ENCODE measurements around the gene C4orf17.

DNA sequence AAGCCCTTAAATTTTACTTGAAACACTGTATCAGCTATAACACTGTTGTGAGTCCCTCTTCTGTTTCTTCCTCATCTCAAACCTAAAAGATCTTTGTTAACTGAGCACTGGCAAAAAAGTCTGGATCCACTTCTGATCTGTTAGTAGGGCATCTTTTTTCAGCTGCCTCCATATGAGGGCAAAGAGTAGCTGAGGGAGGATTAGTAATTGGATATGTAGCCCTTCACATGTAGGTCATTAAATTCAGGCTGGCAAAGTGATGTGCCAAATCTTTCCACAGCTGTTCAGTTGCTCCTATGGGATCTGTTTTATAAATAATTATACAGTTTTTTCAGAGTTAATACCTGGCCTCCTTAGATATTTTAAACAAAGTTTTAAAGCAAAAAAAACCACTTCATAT, 54.1 kb downstream of the C4orf17 start:
- TF ChIP-seq, protein P1, sequence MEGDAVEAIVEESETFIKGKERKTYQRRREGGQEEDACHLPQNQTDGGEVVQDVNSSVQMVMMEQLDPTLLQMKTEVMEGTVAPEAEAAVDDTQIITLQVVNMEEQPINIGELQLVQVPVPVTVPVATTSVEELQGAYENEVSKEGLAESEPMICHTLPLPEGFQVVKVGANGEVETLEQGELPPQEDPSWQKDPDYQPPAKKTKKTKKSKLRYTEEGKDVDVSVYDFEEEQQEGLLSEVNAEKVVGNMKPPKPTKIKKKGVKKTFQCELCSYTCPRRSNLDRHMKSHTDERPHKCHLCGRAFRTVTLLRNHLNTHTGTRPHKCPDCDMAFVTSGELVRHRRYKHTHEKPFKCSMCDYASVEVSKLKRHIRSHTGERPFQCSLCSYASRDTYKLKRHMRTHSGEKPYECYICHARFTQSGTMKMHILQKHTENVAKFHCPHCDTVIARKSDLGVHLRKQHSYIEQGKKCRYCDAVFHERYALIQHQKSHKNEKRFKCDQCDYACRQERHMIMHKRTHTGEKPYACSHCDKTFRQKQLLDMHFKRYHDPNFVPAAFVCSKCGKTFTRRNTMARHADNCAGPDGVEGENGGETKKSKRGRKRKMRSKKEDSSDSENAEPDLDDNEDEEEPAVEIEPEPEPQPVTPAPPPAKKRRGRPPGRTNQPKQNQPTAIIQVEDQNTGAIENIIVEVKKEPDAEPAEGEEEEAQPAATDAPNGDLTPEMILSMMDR (IDR thresholded peaks at IDR 0.05) = no peak
- TF ChIP-seq POLR2A (IDR thresholded peaks at IDR 0.05) = no peak
